ENCODE results near the gene ABTB2.
"Not testable (repeated sequence)": the region's sequence is repeated elsewhere in the genome, so short reads cannot be mapped to it uniquely, and the experiment has no call there.

ABTB2 gene

DNA sequence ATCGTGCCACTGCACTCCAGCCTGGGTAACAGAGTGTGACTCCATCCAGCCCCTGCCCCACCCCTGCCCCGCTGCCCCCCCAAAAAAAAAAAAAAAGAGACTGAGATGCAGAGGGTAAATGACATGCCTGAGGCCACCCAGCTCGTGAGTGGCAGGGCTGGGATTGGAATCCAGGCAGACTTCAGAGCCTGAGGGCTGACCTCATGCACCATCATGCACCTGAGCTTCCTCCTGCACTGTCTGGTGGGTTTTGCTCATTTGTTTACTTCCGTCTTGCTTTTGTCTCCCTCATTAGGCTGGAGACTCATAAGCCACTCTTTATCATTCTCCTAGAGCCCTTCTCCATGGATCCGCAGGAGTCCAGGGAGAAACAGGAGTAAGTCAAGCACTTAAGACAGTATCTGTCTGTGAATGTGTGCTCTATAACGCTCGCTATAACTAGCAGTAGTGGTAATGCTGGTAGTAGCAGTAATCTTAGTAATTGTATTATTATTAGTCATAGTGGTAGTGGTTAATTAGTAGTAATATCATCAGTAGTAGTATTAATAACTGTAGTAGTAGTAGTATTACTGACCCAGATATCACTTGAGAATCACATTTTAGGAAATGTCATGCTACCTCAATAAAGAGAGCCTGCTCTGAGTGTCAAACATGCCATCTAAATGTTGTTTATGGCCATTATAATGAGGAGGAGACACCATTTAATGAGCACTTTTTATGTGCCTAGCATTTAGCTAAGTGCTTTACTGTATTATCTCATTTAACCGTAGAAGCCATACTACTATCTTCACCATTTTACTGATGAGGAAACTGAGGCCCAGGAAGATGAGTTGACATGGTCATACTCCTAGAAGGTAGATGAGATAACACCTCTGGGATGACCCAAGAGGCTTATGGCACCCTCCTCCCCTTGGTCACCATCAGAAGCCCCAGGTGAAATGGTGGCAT, 167.3 kb downstream of the ABTB2 start:
- no peak for DNase-seq (ENCODE audit: low read depth, low spot score)

GRCh38 chr11:34189191-34189590, 168.6 kb downstream of the ABTB2 start:
- no peak for DNase-seq (ENCODE audit: low read depth, low spot score)

- DNase-seq (ENCODE audit: low read depth, low spot score), result no peak
These were observed 169.6 kb downstream of the ABTB2 start for GRCh38 chr11:34188181-34188580.

- DNase-seq (ENCODE audit: low read depth, low spot score), result no peak
These were observed 171.6 kb downstream of the ABTB2 start for GRCh38 chr11:34185926-34186841.

GRCh38 chr11:34184505-34185015, 173.2 kb downstream of the ABTB2 start:
- DNase-seq (ENCODE audit: low read depth, low spot score), result no peak

GRCh38 chr11:34183848-34184391, 173.9 kb downstream of the ABTB2 start:
- DNase-seq (ENCODE audit: low read depth, low spot score), result no peak

DNA sequence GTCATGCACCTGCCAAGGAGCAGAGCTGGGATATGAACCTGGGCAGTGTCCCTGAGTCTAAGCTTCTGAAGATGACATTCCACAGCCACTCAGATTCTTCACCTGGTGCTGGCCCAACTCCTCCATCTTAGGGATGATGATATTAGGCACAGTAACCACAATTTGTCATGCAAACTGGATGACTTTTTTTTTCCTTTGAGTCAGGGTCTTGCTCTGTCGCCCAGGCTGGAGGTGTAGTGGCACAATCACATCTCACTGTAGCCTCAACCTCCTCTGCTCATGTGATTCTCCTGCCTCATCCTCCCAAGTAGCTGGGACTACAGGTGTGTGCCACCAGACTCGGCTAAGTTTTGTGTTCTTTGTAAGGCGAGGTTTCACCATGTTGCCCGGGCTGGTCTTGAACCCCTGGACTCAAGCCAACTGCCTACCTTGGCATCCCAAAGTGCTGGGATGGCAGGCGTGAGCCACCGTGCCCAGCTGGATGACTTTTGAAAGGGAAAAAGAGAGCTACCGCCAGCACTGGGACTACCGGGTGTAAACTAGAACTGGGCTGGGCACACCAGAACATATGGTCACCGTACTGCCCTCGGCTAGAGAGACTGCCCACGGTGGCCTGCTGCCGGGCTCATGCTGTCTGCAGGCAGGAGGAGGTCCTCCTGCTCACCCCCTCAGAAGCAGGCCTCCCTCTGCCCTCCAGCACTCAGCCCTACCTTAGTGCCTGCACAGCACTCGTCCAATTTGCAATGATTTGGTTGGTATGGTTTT, 174.7 kb downstream of the ABTB2 start:
- DNase-seq (ENCODE audit: low read depth, low spot score), result no peak

DNA sequence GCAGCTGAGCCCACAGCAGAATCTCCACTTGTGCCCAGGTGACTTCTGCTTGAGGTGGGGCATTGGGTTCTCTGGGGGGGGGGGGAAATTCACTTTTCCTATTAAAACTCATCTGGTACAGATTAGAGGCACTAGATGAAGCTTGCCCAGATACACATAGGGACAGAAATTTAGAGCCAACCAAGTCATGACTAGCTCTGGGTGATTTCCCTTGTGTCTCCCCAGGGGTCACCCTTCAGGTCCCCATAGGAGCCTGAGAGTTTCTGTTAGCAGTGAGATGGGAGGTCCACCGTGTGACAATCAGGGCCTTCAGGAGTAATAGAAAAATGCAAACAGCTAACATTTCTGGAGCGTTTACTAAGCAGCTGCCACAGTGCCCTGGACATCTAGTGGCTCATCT, 175.4 kb downstream of the ABTB2 start:
- DNase-seq (ENCODE audit: low read depth, low spot score), result no peak

- DNase-seq (ENCODE audit: low read depth, low spot score), result no peak
These were observed 175.9 kb downstream of the ABTB2 start for GRCh38 chr11:34181856-34182405.

- DNase-seq (ENCODE audit: low read depth, low spot score), result no peak
These were observed 176.6 kb downstream of the ABTB2 start for GRCh38 chr11:34181251-34181650.

- not testable (repeated sequence) for DNase-seq (ENCODE audit: low read depth, low spot score)
These were observed 177.0 kb downstream of the ABTB2 start for GRCh38 chr11:34180814-34181165.

- DNase-seq (ENCODE audit: low read depth, low spot score), result no peak
These were observed 177.6 kb downstream of the ABTB2 start for GRCh38 chr11:34180040-34180813.

DNA sequence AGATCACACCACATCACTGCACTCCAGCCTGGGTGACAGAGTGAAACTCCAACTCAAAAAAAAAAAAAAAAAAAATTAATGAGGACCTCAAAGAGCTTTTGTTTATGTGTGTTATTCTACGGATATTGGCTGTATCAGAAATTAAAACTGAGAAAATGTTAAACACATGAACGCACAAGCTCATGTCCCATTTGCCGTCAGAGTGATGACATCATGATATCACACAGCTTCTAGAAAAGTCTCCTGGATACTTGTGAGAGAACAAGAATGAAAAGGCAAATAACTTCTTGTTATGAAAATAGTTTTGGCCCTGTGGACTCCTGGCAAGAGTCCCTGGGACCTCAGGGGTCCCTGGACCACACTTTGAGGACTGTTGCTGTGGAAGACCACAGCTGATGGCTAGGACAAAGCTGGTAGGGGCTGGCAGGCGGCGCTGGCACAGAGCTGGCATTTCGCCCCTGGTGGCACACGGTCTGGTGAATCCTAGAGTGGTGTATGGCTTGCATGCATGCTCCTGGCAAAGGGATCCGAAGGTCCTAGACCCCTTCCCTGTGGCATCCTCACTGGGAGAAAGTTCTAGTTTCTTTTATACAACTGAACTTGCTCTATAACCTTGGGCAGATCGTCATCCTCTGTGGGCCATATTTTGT, 178.7 kb downstream of the ABTB2 start:
- no peak for DNase-seq (ENCODE audit: low read depth, low spot score)

- no peak for DNase-seq (ENCODE audit: low read depth, low spot score)
These were observed 179.5 kb downstream of the ABTB2 start for GRCh38 chr11:34178209-34178821.

DNA sequence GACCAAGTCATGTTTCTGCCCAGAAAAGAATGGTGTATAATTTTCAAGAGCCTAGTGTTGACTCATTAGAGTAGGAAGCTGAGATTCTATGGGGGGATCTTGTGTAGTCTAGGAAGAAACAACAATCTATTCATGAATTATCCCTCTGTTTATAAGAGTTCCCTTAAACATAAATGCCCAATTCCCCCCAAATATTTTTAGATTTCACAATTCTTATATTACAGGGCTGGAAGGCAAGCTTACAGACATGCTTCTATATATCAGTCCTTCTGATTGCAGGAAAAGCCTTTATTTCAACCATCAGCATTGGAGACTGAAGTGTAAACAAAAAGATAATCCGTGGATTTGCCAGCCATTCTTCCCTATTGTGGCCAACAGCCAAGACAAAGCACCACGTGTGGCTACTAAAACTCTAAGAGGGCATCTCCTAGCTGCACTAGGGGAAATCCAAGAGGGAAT, 181.0 kb downstream of the ABTB2 start:
- DNase-seq (ENCODE audit: low read depth, low spot score), result no peak

GRCh38 chr11:34175284-34176019, 182.4 kb downstream of the ABTB2 start:
- no peak for DNase-seq (ENCODE audit: low read depth, low spot score)

DNA sequence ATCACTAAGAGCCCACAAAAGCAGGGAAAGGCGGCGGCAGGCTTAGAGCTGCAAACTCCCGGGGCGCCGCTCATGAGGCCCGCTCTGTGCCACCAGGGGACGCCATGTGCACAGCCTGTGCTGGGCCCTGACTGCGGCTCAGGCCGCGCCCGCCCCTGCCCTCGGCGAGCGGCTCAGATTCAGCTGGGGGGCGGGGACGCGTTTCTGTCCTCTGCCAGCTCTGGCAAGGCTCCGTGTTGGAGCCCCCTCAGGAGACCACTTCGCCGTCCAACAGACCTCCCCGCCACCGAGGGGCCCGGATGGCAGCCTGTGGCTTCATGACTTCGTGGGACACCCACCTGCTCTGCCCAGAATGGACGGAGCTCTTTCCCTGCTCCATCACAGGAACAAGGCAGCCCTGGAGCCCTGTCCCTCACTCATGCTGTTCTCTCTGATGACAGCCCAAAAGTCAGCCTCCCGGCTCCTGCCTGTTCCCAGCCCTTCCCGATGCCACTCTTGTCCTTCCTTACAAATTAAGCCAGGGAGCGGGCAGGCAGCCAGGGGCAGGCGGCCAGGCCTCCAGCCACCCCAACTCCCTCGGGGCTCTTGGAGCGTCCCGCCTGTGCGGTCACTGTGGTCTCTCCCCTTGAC, 183.3 kb downstream of the ABTB2 start:
- peak; percentile 47 for DNase-seq (ENCODE audit: low read depth, low spot score)

GRCh38 chr11:34173050-34173449, 184.8 kb downstream of the ABTB2 start:
- DNase-seq (ENCODE audit: low read depth, low spot score), result no peak
